Transverse colon (tissue), 4 donors: ENCODE measurements around the gene GOSR1. TPM values are rescaled to one million over a fixed set of nuclear protein-coding genes. Genes with fewer than 3 reads are reported as not detected.
A peak's percentile ranks its signal among the peaks of the same experiment; 100 is the strongest.
"Not testable (repeated sequence)": the region's sequence is repeated elsewhere in the genome, so short reads cannot be mapped to it uniquely, and the experiment has no call there.

Experiments
- DNase-seq: peaks from one replicate; pipeline ENCODE4 v3.0.0-alpha.2; 2019
- H3K27ac ChIP-seq, 4 donors: fragments of 200-600 bp; sonication (generic); 2 replicates each; pipeline ENCODE4 v1.5.1; 2016 to 2018; ENCODE audit warnings: inconsistent platforms in 4 of 4
- H3K27me3 ChIP-seq: fragments of 200-600 bp; sonication (generic); 2 replicates; pipeline ENCODE4 v1.5.1; 2017; ENCODE audit warnings: inconsistent platforms
- H3K36me3 ChIP-seq, 4 donors: fragments of 200-600 bp; sonication (generic); 2 replicates each; pipeline ENCODE4 v1.5.1; 2017 to 2019; ENCODE audit warnings: inconsistent platforms in 4 of 4
- H3K4me1 ChIP-seq, 4 donors: fragments of 200-600 bp; sonication (generic); 2 replicates each; pipeline ENCODE4 v1.5.1; 2017 to 2020; ENCODE audit warnings: inconsistent platforms in 4 of 4
- H3K4me3 ChIP-seq, 4 donors: fragments of 200-600 bp; sonication (generic); 1 replicate in 1 of 4; 2 replicates in 3 of 4; pipeline versions ENCODE4 v1.5.1 to v1.6.1; 2017 to 2019; ENCODE audit warnings: inconsistent platforms in 4 of 4
- H3K9me3 ChIP-seq, 2 donors: fragments of 200-600 bp; sonication (generic); 2 replicates each; pipeline ENCODE4 v1.5.1; 2017 to 2019; ENCODE audit warnings: inconsistent platforms in 2 of 2
- CTCF ChIP-seq, 5 experiments: fragments of 200-600 bp in 3 of 5; fragments of 450-650 bp in 2 of 5; sonication (generic) in 3 of 5; IDR thresholded peaks; 1 replicate in 2 of 5; 2 replicates in 3 of 5; pipeline ENCODE4 v1.5.1; 2016 to 2017; ENCODE audit warnings: antibody characterized with exemption in 5 of 5, inconsistent platforms in 3 of 5, mild to moderate bottlenecking in 2 of 5, moderate library complexity in 1 of 5
- EP300 ChIP-seq: sonication (generic); formaldehyde crosslinking; IDR thresholded peaks from one replicate; pipeline ENCODE4 v1.6.1; 2017; ENCODE audit warnings: antibody characterized with exemption, low read depth
- POLR2A ChIP-seq: fragments of 450-650 bp; IDR thresholded peaks from one replicate; pipeline ENCODE4 v1.6.1; 2016; ENCODE audit warnings: antibody characterized with exemption, mild to moderate bottlenecking, moderate library complexity
- POLR2AphosphoS5 ChIP-seq, 3 donors: sonication (generic); formaldehyde crosslinking; IDR thresholded peaks; one replicate each; pipeline ENCODE4 v1.6.1; 2016; ENCODE audit warnings: antibody characterized with exemption in 3 of 3
- WGBS, 2 donors: methylation state at CpG; one replicate each; pipeline ENCODE4 v1.1.5; 2018; ENCODE audit warnings: low coverage in 1 of 2; 5-methylcytosine and 5-hydroxymethylcytosine counted together
- in situ Hi-C, 4 donors: fragments of 200-750 bp; cut with MboI; loops; one replicate each; pipeline versions ENCODE4 v1.15.0 to v1.15.1; 2017; ENCODE audit warnings: low sequenced_read_pairs in 3 of 4, low pct_ligation_motif_present in 1 of 4, low pct_unique_long_range_greater_than_20kb in 1 of 4
- intact Hi-C: fragments of 100-400 bp; cut with DNase I; formaldehyde crosslinking; loops from one replicate; pipeline ENCODE4 v1.15.1; 2023; ENCODE audit warnings: low total_unique reads
- total RNA-seq, 4 donors: library from RNA; depleted of rRNA; stranded (reverse); fragments of >200 nt; gene quantifications; one replicate each; pipeline ENCODE4 v1.1.0, GENCODE V29; 2016

GOSR1 gene
- total RNA-seq, 4 donors from 2014 or later = 27.3 to 56.1 (median 42.1) TPM

- H3K9me3 ChIP-seq = no peaks in the 10 kb centered on the region
- no peak for TF ChIP-seq EP300
- TF ChIP-seq POLR2A = no peak
- no peak for TF ChIP-seq POLR2AphosphoS5 (IDR thresholded peaks at IDR 0.05)
- H3K4me3 ChIP-seq = no peak overlapping the region
- H3K36me3 ChIP-seq = no peaks in the 10 kb centered on the region
- 67 to 90% methylated on average over 2 to 15 of the region's 15 CpGs for WGBS, 2 donors
- in situ Hi-C loops = no loop called here
- intact Hi-C loops = no loop called here
- no peak for DNase-seq
- no peak overlapping the region for H3K27ac ChIP-seq
- peaks cover 0 to 6% (median 0%) of the 10 kb centered on the region in 4 donors for H3K4me1 ChIP-seq
- no peaks in the 10 kb centered on the region for H3K27me3 ChIP-seq
These were observed 72.8 kb downstream of the GOSR1 start for GRCh38 chr17:30549864-30550511.

GRCh38 chr17:30550512-30551273 is 73.5 kb downstream of the GOSR1 start:
- no peak for TF ChIP-seq EP300
- no peak for TF ChIP-seq POLR2A
- no peak for TF ChIP-seq POLR2AphosphoS5 (IDR thresholded peaks at IDR 0.05)
- no peak for TF ChIP-seq CTCF (IDR thresholded peaks at IDR 0.05)
- 50 to 55% methylated on average over 2 to 9 of the region's 10 CpGs for WGBS, 2 donors
- no peak overlapping the region for H3K4me3 ChIP-seq
- H3K36me3 ChIP-seq = no peaks in the 10 kb centered on the region
- DNase-seq = peak; percentile 22
- intact Hi-C loops = no loop called here
- H3K9me3 ChIP-seq = no peaks in the 10 kb centered on the region
- no peaks in the 10 kb centered on the region for H3K27me3 ChIP-seq
- no peak overlapping the region for H3K27ac ChIP-seq
- H3K4me1 ChIP-seq = peaks cover 0 to 6% (median 0%) of the 10 kb centered on the region in 4 donors
- in situ Hi-C loops = no loop called here

GRCh38 chr17:30551274-30551995 is 74.2 kb downstream of the GOSR1 start:
- H3K27ac ChIP-seq, intact Hi-C loops: not testable (repeated sequence)
- WGBS, 2 donors = 83 to 90% methylated on average over 6 to 9 of the region's 9 CpGs

GRCh38 chr17:30551996-30552339 is 74.8 kb downstream of the GOSR1 start:
- in situ Hi-C loops (no loop called here), intact Hi-C loops (no loop called here)
- Histone ChIP-seq H3K4me1 (peaks cover 0 to 6% (median 0%) of the 10 kb centered on the region in 4 donors), H3K9me3 (no peaks in the 10 kb centered on the region), H3K4me3 (no peak overlapping the region), H3K27me3 (no peaks in the 10 kb centered on the region), H3K27ac (no peak overlapping the region), H3K36me3 (no peaks in the 10 kb centered on the region)
- WGBS, 2 donors = 95% methylated on average over 9 of the region's 9 CpGs; no CpG with 5 or more reads in 1 of the 2 donors
- TF ChIP-seq POLR2A = no peak
- TF ChIP-seq CTCF (IDR thresholded peaks at IDR 0.05) = no peak
- TF ChIP-seq EP300 = no peak
- TF ChIP-seq POLR2AphosphoS5 (IDR thresholded peaks at IDR 0.05) = no peak
- DNase-seq = no peak

More at GRCh38 chr17:30551274-30551995, 74.2 kb downstream of the GOSR1 start:
- H3K4me1 ChIP-seq, H3K27me3 ChIP-seq, H3K9me3 ChIP-seq, H3K4me3 ChIP-seq, in situ Hi-C loops, H3K36me3 ChIP-seq, DNase-seq: not testable (repeated sequence)

- H3K4me3 ChIP-seq = no peak overlapping the region
- H3K27ac ChIP-seq = no peak overlapping the region
- TF ChIP-seq POLR2A = no peak
- no peak for TF ChIP-seq EP300
- no peak for TF ChIP-seq CTCF (IDR thresholded peaks at IDR 0.05)
- H3K36me3 ChIP-seq = no peaks in the 10 kb centered on the region
- no peaks in the 10 kb centered on the region for H3K9me3 ChIP-seq
- DNase-seq = no peak
- intact Hi-C loops (no loop called here), in situ Hi-C loops (no loop called here)
- 100% methylated on average over 10 of the region's 10 CpGs; no CpG with 5 or more reads in 1 of the 2 donors for WGBS, 2 donors
- peaks cover 0 to 6% (median 0%) of the 10 kb centered on the region in 4 donors for H3K4me1 ChIP-seq
- H3K27me3 ChIP-seq = no peaks in the 10 kb centered on the region
These were observed 75.9 kb downstream of the GOSR1 start for GRCh38 chr17:30552994-30553566.

GRCh38 chr17:30553823-30554440 is 76.7 kb downstream of the GOSR1 start:
- H3K4me1 ChIP-seq, DNase-seq, intact Hi-C loops, H3K4me3 ChIP-seq, H3K27me3 ChIP-seq, H3K27ac ChIP-seq, H3K9me3 ChIP-seq, in situ Hi-C loops, H3K36me3 ChIP-seq: not testable (repeated sequence)
- 95% methylated on average over 4 of the region's 4 CpGs; no CpG with 5 or more reads in 1 of the 2 donors for WGBS, 2 donors
